IMR-90 (cell line): ENCODE results near the gene BTN1A1.

Experiments used
- BHLHE40 ChIP-seq: fragments of 150-350 bp; IDR thresholded peaks from 2 replicates; pipeline ENCODE4 v1.6.1; 2016; ENCODE audit warnings: mild to moderate bottlenecking, low read depth, low read length
- CEBPB ChIP-seq: IDR thresholded peaks from 2 replicates; pipeline ENCODE4 v1.6.1; 2012; ENCODE audit warnings: low read depth, low read length, improper control_type of control experiment
- FOS ChIP-seq: fragments of 150-350 bp; IDR thresholded peaks from 2 replicates; pipeline ENCODE4 v1.6.1; 2016; ENCODE audit warnings: low read depth, low read length
- MAFK ChIP-seq: IDR thresholded peaks from 2 replicates; pipeline ENCODE4 v1.6.1; 2012; ENCODE audit warnings: low read depth, low read length, improper control_type of control experiment
- MAZ ChIP-seq: IDR thresholded peaks from 2 replicates; pipeline ENCODE4 v1.6.1; 2012; ENCODE audit warnings: low read depth, mild to moderate bottlenecking, low read length, improper control_type of control experiment, moderate library complexity, borderline replicate concordance
- MXI1 ChIP-seq: IDR thresholded peaks from 2 replicates; pipeline ENCODE4 v1.6.1; 2012; ENCODE audit warnings: low read depth, mild to moderate bottlenecking, low read length, moderate library complexity, borderline replicate concordance
- NFE2L2 ChIP-seq: fragments of 150-350 bp; IDR thresholded peaks from 2 replicates; pipeline ENCODE4 v1.6.1; 2016; ENCODE audit warnings: low read depth, mild to moderate bottlenecking, low read length
- POLR2A ChIP-seq: IDR thresholded peaks from 2 replicates; pipeline ENCODE4 v1.6.1; 2012; ENCODE audit warnings: mild to moderate bottlenecking, low read depth, low read length
- RAD21 ChIP-seq: IDR thresholded peaks from 2 replicates; pipeline ENCODE4 v1.6.1; 2012; ENCODE audit warnings: low read length, improper control_type of control experiment
- RCOR1 ChIP-seq: IDR thresholded peaks from 2 replicates; pipeline ENCODE4 v1.6.1; 2012; ENCODE audit warnings: mild to moderate bottlenecking, low read length, improper control_type of control experiment; ENCODE audit not compliant: insufficient replicate concordance
- SMC3 ChIP-seq: fragments of 150-350 bp; IDR thresholded peaks from 2 replicates; pipeline ENCODE4 v1.6.1; 2016; ENCODE audit warnings: low read depth, mild to moderate bottlenecking, antibody characterized with exemption, low read length, moderate library complexity
- TF ChIP-seq, protein P1 (sequence below): conservative IDR thresholded peaks from 2 replicates; pipeline ENCODE4 v1.5.1; 2012; ENCODE audit warnings: mild to moderate bottlenecking, low read depth, low read length, improper control_type of control experiment
- TF ChIP-seq, protein P2 (sequence below): fragments of 150-350 bp; IDR thresholded peaks from 2 replicates; pipeline ENCODE4 v1.6.1; 2016; ENCODE audit warnings: low read depth, mild to moderate bottlenecking, low read length, moderate library complexity, borderline replicate concordance
- TF ChIP-seq, protein P3 (sequence below): fragments of 150-350 bp; IDR thresholded peaks from 2 replicates; pipeline ENCODE4 v1.6.1; 2017; ENCODE audit warnings: mild to moderate bottlenecking, antibody characterized with exemption, low read length, low read depth

GRCh38 chr6:26476896-26477295, 23.2 kb upstream of the BTN1A1 start:
- TF ChIP-seq, protein P1, sequence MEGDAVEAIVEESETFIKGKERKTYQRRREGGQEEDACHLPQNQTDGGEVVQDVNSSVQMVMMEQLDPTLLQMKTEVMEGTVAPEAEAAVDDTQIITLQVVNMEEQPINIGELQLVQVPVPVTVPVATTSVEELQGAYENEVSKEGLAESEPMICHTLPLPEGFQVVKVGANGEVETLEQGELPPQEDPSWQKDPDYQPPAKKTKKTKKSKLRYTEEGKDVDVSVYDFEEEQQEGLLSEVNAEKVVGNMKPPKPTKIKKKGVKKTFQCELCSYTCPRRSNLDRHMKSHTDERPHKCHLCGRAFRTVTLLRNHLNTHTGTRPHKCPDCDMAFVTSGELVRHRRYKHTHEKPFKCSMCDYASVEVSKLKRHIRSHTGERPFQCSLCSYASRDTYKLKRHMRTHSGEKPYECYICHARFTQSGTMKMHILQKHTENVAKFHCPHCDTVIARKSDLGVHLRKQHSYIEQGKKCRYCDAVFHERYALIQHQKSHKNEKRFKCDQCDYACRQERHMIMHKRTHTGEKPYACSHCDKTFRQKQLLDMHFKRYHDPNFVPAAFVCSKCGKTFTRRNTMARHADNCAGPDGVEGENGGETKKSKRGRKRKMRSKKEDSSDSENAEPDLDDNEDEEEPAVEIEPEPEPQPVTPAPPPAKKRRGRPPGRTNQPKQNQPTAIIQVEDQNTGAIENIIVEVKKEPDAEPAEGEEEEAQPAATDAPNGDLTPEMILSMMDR: no peak
- TF ChIP-seq POLR2A: no peak
- no peak for TF ChIP-seq MXI1
- TF ChIP-seq RCOR1: no peak
- TF ChIP-seq, protein P2, sequence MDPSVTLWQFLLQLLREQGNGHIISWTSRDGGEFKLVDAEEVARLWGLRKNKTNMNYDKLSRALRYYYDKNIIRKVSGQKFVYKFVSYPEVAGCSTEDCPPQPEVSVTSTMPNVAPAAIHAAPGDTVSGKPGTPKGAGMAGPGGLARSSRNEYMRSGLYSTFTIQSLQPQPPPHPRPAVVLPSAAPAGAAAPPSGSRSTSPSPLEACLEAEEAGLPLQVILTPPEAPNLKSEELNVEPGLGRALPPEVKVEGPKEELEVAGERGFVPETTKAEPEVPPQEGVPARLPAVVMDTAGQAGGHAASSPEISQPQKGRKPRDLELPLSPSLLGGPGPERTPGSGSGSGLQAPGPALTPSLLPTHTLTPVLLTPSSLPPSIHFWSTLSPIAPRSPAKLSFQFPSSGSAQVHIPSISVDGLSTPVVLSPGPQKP: no peak
- no peak for TF ChIP-seq CEBPB
- TF ChIP-seq, protein P3, sequence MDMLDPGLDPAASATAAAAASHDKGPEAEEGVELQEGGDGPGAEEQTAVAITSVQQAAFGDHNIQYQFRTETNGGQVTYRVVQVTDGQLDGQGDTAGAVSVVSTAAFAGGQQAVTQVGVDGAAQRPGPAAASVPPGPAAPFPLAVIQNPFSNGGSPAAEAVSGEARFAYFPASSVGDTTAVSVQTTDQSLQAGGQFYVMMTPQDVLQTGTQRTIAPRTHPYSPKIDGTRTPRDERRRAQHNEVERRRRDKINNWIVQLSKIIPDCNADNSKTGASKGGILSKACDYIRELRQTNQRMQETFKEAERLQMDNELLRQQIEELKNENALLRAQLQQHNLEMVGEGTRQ: no peak
- TF ChIP-seq RAD21: no peak
- TF ChIP-seq SMC3: no peak
- TF ChIP-seq MAFK: no peak
- no peak for TF ChIP-seq BHLHE40
- TF ChIP-seq MAZ: no peak
- no peak for TF ChIP-seq FOS
- no peak for TF ChIP-seq NFE2L2
